ENCODE data around the gene TMEM229A.

Gene TMEM229A

GRCh38 chr7:123999703-124000102 lies 33.2 kb downstream of the TMEM229A start:
- H3K27me3 ChIP-seq (ENCODE audit: control insufficient read depth, insufficient read depth, low read length) = no peaks in the 10 kb centered on the region
- H3K4me2 ChIP-seq (ENCODE audit: low read length) = no peak overlapping the region
- H3K27ac ChIP-seq = no peak overlapping the region
- no peak for TF ChIP-seq CTCF (IDR thresholded peaks at IDR 0.05)
- no peak overlapping the region for H2AFZ ChIP-seq
- no peak overlapping the region for H3K9ac ChIP-seq
- no peaks in the 10 kb centered on the region for H3K4me1 ChIP-seq
- H3K36me3 ChIP-seq (ENCODE audit: control insufficient read depth, insufficient read depth, low read length) = no peaks in the 10 kb centered on the region
- no peaks in the 10 kb centered on the region for H3K79me2 ChIP-seq
- H3K4me3 ChIP-seq (ENCODE audit: low read depth, low read length) = no peak overlapping the region
- no peaks in the 10 kb centered on the region for H3K9me3 ChIP-seq (ENCODE audit: control insufficient read depth, low read length)

DNA sequence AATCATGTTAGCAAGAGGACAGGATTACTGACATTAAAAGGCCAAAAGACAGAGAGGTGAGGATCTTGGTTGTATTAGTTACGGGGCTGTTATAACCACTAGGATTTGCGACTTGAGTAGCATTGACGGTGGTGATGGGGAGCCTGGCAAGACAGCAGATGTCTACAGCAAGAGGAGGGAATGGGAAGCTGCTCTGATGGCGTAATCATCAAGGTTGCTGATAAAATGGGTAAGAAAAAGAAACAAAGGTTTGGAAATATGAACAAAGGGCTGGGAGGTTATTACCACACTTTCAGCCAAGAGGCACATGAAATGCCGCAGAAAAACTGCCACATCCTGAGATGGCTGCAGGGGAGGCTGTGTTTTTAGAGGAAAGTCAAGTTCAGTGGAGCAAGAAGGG lies 33.9 kb downstream of the TMEM229A start:
- H2AFZ ChIP-seq = no peak overlapping the region
- H3K4me2 ChIP-seq (ENCODE audit: low read length) = no peak overlapping the region
- no peaks in the 10 kb centered on the region for H3K4me1 ChIP-seq
- H3K36me3 ChIP-seq (ENCODE audit: control insufficient read depth, insufficient read depth, low read length) = no peaks in the 10 kb centered on the region
- no peak for TF ChIP-seq CTCF (IDR thresholded peaks at IDR 0.05)
- no peaks in the 10 kb centered on the region for H3K9me3 ChIP-seq (ENCODE audit: control insufficient read depth, low read length)
- H3K79me2 ChIP-seq = no peaks in the 10 kb centered on the region
- H3K9ac ChIP-seq = no peak overlapping the region
- no peak overlapping the region for H3K4me3 ChIP-seq (ENCODE audit: low read depth, low read length)
- no peak overlapping the region for H3K27ac ChIP-seq
- H3K27me3 ChIP-seq (ENCODE audit: control insufficient read depth, insufficient read depth, low read length) = no peaks in the 10 kb centered on the region

- no peaks in the 10 kb centered on the region for H3K4me1 ChIP-seq
- no peak overlapping the region for H3K4me3 ChIP-seq (ENCODE audit: low read depth, low read length)
- no peaks in the 10 kb centered on the region for H3K79me2 ChIP-seq
- H3K4me2 ChIP-seq (ENCODE audit: low read length) = no peak overlapping the region
- H3K27me3 ChIP-seq (ENCODE audit: control insufficient read depth, insufficient read depth, low read length) = no peaks in the 10 kb centered on the region
- no peak overlapping the region for H3K9ac ChIP-seq
- no peak overlapping the region for H3K27ac ChIP-seq
- no peak overlapping the region for H2AFZ ChIP-seq
- no peaks in the 10 kb centered on the region for H3K36me3 ChIP-seq (ENCODE audit: control insufficient read depth, insufficient read depth, low read length)
- TF ChIP-seq CTCF (IDR thresholded peaks at IDR 0.05) = no peak
- no peaks in the 10 kb centered on the region for H3K9me3 ChIP-seq (ENCODE audit: control insufficient read depth, low read length)
Observed at GRCh38 chr7:123996327-123996625, 36.6 kb downstream of the TMEM229A start.

GRCh38 chr7:123995617-123996326 lies 37.1 kb downstream of the TMEM229A start:
- no peak overlapping the region for H3K4me2 ChIP-seq (ENCODE audit: low read length)
- no peaks in the 10 kb centered on the region for H3K79me2 ChIP-seq
- H3K4me1 ChIP-seq = no peaks in the 10 kb centered on the region
- no peaks in the 10 kb centered on the region for H3K27me3 ChIP-seq (ENCODE audit: control insufficient read depth, insufficient read depth, low read length)
- no peak overlapping the region for H2AFZ ChIP-seq
- H3K27ac ChIP-seq = no peak overlapping the region
- no peaks in the 10 kb centered on the region for H3K9me3 ChIP-seq (ENCODE audit: control insufficient read depth, low read length)
- no peaks in the 10 kb centered on the region for H3K36me3 ChIP-seq (ENCODE audit: control insufficient read depth, insufficient read depth, low read length)
- no peak overlapping the region for H3K4me3 ChIP-seq (ENCODE audit: low read depth, low read length)
- H3K9ac ChIP-seq = no peak overlapping the region
- no peak for TF ChIP-seq CTCF (IDR thresholded peaks at IDR 0.05)

- H3K9me3 ChIP-seq (ENCODE audit: control insufficient read depth, low read length) = no peaks in the 10 kb centered on the region
- no peak overlapping the region for H3K4me3 ChIP-seq (ENCODE audit: low read depth, low read length)
- H3K36me3 ChIP-seq (ENCODE audit: control insufficient read depth, insufficient read depth, low read length) = no peaks in the 10 kb centered on the region
- TF ChIP-seq CTCF (IDR thresholded peaks at IDR 0.05) = no peak
- no peak overlapping the region for H3K27ac ChIP-seq
- no peak overlapping the region for H3K4me2 ChIP-seq (ENCODE audit: low read length)
- H2AFZ ChIP-seq = no peak overlapping the region
- H3K4me1 ChIP-seq = no peaks in the 10 kb centered on the region
- H3K9ac ChIP-seq = no peak overlapping the region
- no peaks in the 10 kb centered on the region for H3K79me2 ChIP-seq
- H3K27me3 ChIP-seq (ENCODE audit: control insufficient read depth, insufficient read depth, low read length) = no peaks in the 10 kb centered on the region
Observed at GRCh38 chr7:123994449-123994848, 38.4 kb downstream of the TMEM229A start.
